ENCODE measurements around the gene TEDC1.

TEDC1 gene

GRCh38 chr14:105495990-105496830 lies 5.2 kb downstream of the TEDC1 start:
- no peak for DNase-seq (ENCODE audit: low read depth, low spot score)

GRCh38 chr14:105496831-105497591 lies 6.0 kb downstream of the TEDC1 start:
- no peak for DNase-seq (ENCODE audit: low read depth, low spot score)

- no peak for DNase-seq (ENCODE audit: low read depth, low spot score)
These were observed 6.8 kb downstream of the TEDC1 start for GRCh38 chr14:105497671-105498429.

GRCh38 chr14:105498430-105499255 lies 7.6 kb downstream of the TEDC1 start:
- no peak for DNase-seq (ENCODE audit: low read depth, low spot score)

GRCh38 chr14:105499256-105500035 lies 8.4 kb downstream of the TEDC1 start:
- no peak for DNase-seq (ENCODE audit: low read depth, low spot score)

- no peak for DNase-seq (ENCODE audit: low read depth, low spot score)
These were observed 9.1 kb downstream of the TEDC1 start for GRCh38 chr14:105500036-105500725.

- no peak for DNase-seq (ENCODE audit: low read depth, low spot score)
These were observed 9.7 kb downstream of the TEDC1 start for GRCh38 chr14:105500726-105501101.

- DNase-seq (ENCODE audit: low read depth, low spot score) = no peak
These were observed 10.7 kb downstream of the TEDC1 start for GRCh38 chr14:105501504-105502291.

- DNase-seq (ENCODE audit: low read depth, low spot score) = no peak
These were observed 11.6 kb downstream of the TEDC1 start for GRCh38 chr14:105502446-105503295.

GRCh38 chr14:105503296-105503640 lies 12.2 kb downstream of the TEDC1 start:
- DNase-seq (ENCODE audit: low read depth, low spot score) = no peak

GRCh38 chr14:105503935-105504692 lies 13.1 kb downstream of the TEDC1 start:
- DNase-seq (ENCODE audit: low read depth, low spot score) = no peak

- DNase-seq (ENCODE audit: low read depth, low spot score) = no peak
These were observed 14.1 kb downstream of the TEDC1 start for GRCh38 chr14:105505101-105505500.

- DNase-seq (ENCODE audit: low read depth, low spot score) = no peak
These were observed 16.2 kb downstream of the TEDC1 start for GRCh38 chr14:105507247-105507646.

GRCh38 chr14:105508069-105508468 lies 17.0 kb downstream of the TEDC1 start:
- DNase-seq (ENCODE audit: low read depth, low spot score) = no peak

- DNase-seq (ENCODE audit: low read depth, low spot score) = no peak
These were observed 17.6 kb downstream of the TEDC1 start for GRCh38 chr14:105508601-105509000.

GRCh38 chr14:105517096-105517495 lies 26.1 kb downstream of the TEDC1 start:
- DNase-seq (ENCODE audit: low read depth, low spot score) = no peak

- no peak for DNase-seq (ENCODE audit: low read depth, low spot score)
These were observed 29.1 kb downstream of the TEDC1 start for GRCh38 chr14:105519946-105520698.

Measured in brain pericyte (primary cell).